Loucy (cell line): Measurements from ENCODE around the gene TP53AIP1.

Experiments used
- EZH2phosphoT487 ChIP-seq: fragments of 200-600 bp; IDR thresholded peaks from 2 replicates; pipeline ENCODE4 v1.6.1; 2018; ENCODE audit warnings: antibody characterized with exemption, mild to moderate bottlenecking, moderate library complexity, borderline replicate concordance
- TF ChIP-seq, protein P1 (sequence below): fragments of 200-600 bp; sonication (generic); conservative IDR thresholded peaks from 2 replicates; pipeline ENCODE4 v1.5.1; 2014; ENCODE audit warnings: mild to moderate bottlenecking, antibody characterized with exemption, low read length

DNA sequence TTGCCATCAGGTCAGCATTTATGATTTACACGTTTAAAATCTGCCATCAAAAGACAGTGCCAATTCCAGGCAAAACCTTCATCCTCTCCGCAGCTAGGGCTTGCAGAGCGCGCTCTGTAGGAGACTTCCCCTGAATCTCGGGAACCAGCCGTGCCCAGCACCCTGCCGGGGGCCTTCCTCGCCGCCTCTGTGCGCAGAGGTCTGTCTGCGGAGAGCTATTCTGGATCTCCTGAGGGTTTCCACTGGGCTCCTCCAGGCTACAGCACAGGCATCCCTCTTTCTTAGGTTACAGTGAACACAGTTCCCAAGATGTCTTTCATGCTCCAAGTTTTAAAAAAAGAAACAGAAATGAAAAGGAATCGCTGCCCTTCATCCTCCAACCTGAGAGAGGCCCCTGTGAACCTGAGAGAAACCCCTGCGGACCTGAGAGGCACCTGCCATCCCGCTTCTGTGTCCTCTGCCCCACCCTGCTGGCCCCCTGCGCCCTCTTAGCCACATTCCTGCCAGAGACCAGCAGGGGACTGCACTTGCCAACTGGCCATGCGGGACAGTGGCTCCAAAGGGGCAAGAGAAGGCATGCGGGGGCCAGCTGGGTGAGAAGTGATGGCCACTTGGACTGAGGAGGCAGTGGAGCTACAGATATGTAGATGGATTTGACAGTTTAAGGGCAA lies 16.1 kb downstream of the TP53AIP1 start:
- TF ChIP-seq, protein P1, sequence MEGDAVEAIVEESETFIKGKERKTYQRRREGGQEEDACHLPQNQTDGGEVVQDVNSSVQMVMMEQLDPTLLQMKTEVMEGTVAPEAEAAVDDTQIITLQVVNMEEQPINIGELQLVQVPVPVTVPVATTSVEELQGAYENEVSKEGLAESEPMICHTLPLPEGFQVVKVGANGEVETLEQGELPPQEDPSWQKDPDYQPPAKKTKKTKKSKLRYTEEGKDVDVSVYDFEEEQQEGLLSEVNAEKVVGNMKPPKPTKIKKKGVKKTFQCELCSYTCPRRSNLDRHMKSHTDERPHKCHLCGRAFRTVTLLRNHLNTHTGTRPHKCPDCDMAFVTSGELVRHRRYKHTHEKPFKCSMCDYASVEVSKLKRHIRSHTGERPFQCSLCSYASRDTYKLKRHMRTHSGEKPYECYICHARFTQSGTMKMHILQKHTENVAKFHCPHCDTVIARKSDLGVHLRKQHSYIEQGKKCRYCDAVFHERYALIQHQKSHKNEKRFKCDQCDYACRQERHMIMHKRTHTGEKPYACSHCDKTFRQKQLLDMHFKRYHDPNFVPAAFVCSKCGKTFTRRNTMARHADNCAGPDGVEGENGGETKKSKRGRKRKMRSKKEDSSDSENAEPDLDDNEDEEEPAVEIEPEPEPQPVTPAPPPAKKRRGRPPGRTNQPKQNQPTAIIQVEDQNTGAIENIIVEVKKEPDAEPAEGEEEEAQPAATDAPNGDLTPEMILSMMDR: no peak
- no peak for TF ChIP-seq EZH2phosphoT487
